Measurements from ENCODE around the gene PTPRK.

DNA sequence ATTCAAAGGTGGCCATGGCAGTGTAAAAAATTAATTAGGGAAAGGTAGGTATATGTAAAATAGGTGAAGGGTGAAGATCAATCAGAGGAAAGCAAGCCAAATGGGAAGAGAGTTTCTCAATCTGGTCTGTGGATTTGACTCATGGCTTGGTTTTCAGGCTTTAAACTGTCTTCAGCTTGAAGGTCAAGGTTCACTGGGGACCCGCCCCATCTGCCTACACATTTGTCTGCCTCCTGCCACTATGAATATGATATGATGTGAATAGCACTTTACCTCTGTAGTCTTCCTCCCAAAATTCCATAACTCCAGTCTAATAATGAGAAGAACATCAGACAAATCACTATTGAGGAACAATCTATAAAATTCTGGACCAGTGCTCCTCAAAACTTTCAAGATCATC lies 587.3 kb downstream of the PTPRK start:
- TF ChIP-seq, protein P1, sequence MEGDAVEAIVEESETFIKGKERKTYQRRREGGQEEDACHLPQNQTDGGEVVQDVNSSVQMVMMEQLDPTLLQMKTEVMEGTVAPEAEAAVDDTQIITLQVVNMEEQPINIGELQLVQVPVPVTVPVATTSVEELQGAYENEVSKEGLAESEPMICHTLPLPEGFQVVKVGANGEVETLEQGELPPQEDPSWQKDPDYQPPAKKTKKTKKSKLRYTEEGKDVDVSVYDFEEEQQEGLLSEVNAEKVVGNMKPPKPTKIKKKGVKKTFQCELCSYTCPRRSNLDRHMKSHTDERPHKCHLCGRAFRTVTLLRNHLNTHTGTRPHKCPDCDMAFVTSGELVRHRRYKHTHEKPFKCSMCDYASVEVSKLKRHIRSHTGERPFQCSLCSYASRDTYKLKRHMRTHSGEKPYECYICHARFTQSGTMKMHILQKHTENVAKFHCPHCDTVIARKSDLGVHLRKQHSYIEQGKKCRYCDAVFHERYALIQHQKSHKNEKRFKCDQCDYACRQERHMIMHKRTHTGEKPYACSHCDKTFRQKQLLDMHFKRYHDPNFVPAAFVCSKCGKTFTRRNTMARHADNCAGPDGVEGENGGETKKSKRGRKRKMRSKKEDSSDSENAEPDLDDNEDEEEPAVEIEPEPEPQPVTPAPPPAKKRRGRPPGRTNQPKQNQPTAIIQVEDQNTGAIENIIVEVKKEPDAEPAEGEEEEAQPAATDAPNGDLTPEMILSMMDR (conservative IDR thresholded peaks at IDR 0.05): no peak
- no peak for TF ChIP-seq EZH2 (IDR thresholded peaks at IDR 0.05; ENCODE audit: low read depth)
